AML-193 (cell line): ENCODE results near the gene PRKG2.

ENCODE experiments used
- DNase-seq, 2 experiments: peaks; one replicate each; lab custom pipeline; 2025; lab: John Stamatoyannopoulos, UW

PRKG2 gene

GRCh38 chr4:81039351-81039972, 175.6 kb downstream of the PRKG2 start:
- DNase-seq = peak; percentile 52 to 58

DNA sequence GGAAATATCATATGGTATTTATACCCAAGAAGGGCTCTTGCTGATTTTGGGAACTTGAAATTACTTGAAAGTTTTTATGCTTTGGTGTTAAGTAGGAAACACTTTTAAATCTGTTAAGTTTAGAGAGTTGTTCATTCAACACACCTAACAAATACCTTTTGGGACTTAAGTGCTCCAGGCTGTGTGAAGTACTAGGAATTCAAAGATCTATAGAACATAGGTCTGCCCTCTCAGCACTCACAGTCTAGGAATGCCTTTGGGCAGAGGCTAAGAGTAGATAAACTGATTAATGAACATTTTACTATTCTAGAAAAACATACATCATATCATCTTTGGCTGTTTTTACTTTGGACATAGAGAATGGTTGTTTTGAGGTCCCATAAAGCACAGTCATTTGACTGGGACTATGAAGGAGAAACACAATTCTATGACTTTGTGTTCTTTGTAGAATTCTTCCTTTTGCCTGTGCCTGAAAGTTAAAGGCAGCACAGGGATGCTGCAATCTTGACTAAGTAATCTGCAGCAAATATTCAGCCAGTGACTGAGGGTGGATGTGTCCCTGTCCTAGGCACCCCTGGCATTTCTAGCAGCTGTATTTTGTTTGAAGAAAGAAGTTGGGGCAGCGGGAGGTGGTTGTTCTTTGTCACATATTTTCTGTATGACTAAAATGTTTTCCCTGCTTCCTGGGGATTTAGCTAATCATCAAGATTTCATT, 176.2 kb downstream of the PRKG2 start:
- DNase-seq = no peak
